NOMO-1 treated with DMSO at 0.1 percent for 48 hours (cell line): Measurements from ENCODE around the gene TMEM245.
"Not testable (repeated sequence)": the region's sequence is repeated elsewhere in the genome, so short reads cannot be mapped to it uniquely, and the experiment has no call there.

Experiments
- DNase-seq: peaks from one replicate; lab custom pipeline; 2025; ENCODE audit not compliant: unreplicated experiment; lab: John Stamatoyannopoulos, UW

TMEM245 gene

GRCh38 chr9:109133533-109133932, 13.8 kb upstream of the TMEM245 start:
- DNase-seq = no peak

DNA sequence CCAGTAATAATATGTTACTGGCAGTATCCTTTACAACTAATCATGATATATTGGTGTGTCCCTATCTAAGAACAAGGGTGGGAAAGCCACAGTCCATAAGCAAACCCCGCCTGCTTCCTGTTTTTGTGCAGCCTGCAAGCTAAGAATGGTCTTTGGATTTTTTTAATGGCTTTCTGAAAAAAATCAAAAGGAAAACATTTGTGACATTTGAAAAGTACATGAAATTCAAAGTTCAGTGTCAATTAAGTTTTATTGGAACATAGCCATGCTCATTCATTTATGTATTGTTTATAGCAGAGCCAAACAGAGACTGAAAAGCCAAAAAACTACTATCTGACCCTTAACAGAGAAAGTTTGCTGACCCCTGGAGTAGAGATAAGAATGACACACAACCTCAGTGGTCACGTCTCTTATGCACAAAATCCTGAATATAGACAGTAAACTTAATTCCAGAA, 12.8 kb upstream of the TMEM245 start:
- peak; percentile 13 for DNase-seq

GRCh38 chr9:109129470-109130197, 9.9 kb upstream of the TMEM245 start:
- no peak for DNase-seq

DNA sequence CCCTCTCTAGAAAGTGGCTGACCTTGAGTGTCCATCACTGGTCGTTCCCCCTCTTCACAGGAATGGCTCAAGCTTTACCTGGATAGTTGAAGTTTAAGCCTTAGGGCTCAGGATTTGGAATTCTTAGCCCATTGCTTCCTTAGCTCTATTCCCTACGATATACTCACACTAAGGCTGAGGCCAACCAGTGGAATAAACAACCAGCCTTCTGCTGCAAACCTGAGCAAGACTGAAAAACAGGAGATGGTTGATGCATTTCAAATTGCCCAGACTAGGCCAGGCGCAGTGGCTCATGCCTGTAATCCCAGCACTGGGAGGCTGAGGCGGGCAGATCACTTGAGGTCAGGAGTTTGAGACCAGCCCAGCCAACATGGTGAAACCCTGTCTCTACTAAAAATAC, 6.9 kb upstream of the TMEM245 start:
- DNase-seq = not testable (repeated sequence)

GRCh38 chr9:109124121-109124520, 4.4 kb upstream of the TMEM245 start:
- no peak for DNase-seq

DNA sequence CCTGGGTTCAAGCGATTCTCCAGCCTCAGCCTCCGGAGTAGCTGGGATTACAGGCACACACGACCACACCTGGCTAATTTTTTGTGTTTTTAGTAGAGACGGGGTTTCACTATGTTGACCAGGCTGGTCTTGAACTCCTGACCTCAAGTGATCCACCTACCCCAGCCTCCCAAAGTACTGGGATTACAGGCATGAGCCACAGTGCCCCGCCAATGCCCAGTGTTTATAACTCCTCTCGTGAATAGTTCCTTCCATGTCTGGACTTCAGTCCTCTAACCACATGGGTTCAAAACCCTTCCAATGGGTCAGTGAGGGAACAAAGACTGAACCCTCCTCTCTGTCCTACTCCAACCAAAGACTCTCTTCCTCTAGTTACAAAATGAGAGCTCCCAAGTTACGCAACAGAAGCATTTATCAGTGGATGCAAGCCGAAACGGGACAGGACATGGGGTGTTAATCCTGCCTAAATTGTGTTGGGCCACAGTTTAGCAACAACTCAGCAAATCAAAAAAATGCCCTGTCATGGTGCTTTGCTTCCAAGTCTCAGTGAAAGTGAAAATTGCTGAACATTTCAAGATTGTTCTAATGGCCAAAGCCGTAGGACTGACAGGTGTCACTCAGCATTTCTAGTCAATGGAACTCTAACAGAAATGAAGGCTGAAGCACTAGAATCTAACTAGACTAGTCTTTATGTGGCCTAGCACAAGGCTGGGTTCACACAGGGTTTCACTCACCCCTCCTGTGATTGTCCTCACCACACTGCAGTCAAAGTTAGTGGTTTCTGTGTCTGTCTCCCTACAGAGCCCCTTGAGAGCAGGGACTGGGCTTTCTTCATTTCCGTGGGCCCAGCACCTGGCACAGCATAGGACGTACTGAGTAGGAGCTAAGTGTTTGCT, 3.2 kb upstream of the TMEM245 start:
- DNase-seq = peak; percentile 71

DNA sequence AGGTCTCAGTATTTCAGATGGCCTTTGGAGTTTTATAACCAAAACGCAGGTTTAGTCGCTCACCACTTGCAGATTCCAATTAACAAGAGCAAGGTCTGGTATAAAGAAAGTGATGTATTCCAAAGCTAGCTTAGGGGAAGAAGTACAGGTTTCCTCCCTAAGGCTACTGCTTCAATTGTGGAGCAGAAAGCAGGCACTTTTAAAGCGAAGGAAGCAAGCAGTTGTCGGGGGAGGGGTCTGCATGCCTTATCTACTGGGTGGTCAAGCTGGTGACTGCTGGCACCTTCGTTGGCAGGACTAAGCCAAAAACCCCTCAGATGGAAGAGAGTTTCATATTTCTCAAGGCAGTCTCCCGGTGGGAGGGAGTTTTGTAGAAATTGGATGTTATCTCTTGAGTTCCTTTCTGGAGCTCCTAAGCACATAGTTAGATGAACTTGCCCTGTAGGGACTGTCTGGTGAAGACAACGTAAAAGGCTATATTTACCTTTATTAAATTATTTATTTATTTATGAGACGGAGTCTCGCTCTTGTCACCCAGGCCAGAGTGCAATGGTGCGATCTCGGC, 1.6 kb upstream of the TMEM245 start:
- DNase-seq = no peak

DNA sequence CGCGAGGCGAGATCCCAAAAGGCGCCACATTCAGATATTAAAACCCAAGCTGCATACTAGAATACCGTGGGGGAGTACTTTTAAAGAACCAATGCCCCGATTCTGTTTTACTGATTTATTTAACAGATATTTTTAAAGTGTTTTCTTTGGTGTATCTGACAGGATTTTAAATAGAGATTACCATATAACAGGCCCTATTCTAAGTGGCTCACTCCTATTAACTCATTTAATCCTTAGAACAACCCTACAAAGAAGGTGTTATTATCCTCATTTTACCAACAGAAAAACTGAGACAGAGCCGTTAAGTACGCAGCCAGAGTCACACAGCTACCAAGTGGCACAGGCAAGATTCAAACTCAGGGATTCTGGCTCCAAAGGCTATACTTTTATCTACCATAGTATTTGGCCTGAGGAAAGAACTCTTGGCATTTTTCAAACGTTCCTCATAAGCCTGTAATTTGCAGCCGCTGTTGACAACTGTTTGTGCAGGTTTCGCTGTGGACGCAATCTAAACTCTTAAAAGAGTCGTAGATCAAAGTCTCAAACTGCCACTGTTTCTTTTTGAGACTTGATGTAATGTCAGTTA, 550 bp upstream of the TMEM245 start:
- DNase-seq = no peak

DNA sequence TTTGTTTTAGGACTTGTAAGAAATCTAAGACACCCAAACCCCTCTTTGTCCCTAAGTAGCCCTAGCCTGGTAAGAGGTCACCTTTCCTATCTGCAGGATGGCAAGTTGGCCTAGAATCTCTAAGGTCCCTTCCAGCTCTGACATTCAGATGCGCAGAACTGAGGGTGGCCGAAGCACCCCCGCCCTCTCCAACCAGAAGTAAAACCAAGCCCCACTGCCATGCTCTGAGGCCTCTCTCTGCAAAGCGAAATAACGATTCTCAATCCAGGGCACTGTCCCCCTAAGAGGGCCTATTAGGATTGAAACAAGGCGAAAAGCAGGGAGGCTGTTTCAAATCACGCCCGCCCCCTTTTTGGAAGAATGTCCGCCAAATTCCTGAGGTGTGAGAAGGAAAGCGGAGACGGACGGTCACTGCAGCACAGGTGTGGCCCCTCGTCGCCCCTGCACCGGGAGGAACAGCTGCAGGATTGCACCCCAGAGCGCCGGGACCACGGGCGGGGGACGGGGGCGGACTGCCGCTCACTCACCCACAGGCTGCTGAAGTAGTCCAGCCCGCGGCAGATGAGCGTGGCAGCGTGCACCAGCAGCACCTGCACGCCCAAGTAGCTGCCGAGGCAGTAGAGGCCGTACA, 824 bp downstream of the TMEM245 start:
- DNase-seq = no peak

DNA sequence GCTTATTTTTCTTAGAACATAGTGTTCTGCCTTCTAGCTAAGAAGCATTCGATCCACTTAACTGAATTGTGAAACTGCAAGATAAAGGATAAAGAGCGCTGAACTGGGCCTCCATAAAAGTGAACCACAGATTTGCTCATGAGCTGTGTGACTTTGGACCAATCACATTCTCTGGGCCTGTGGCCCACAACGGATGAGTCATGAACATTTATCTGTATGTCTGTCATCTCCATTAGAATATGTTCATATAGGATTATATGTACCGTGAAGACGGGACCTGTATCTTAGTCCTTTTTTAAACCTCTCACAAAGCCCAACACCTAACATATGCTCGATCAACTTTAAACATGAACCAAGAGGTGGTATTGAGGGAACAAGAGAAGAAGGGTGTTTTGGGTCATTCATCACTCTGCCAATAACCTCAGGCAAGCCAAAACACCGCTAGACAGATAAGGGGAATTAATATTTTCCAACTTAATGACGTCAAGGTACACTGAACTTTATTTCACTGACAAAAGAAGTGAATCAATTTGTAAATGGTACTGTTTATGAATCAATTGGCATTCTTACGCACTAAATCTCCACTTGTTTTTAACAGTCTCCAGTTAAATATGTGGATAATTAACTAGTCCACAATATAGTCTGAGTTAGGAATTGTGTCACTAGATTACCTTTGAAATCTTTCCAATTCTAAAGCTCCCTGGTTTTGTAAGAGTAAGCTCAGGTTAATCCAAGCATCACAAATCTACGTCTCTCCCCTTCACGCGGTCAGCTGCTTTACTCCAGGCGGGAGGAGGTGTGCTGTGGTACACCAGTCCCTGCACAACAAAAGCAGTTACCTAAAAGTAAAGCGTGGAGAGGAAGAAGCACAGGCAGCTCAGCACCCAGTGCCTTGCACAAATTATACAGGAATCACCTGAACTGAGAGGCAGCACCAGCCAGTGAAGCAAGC, 1.6 kb downstream of the TMEM245 start:
- DNase-seq = peak; percentile 81

DNA sequence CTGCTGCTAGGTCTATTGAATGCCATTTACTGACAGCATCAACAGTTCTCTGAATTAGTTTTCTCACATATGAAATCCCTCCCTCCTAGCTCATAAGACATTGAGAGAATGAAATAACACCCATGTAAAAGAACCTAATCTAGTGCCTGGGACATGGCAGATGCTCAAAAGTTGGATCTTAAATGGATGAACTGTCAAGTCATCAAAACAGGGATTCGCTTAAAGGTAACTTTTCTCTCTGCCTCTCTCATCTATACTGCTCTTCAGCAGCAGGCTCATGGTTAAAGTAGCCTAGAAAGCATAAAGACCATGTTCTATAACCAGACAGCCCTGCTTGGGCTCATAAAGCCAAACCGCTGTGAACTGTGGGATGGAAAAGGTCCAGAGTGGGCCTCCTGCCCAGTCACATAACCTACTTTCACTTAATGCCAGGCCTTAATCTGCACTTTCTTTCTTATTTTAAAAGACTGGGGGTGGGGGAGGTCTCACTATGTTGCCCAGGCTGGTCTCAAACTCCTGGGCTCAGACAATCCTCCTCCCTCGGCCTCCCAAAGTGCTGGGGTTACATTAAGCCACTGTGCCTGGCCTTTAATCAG, 3.7 kb downstream of the TMEM245 start:
- no peak for DNase-seq

- DNase-seq = no peak
These were observed 5.1 kb downstream of the TMEM245 start for GRCh38 chr9:109114670-109115069.

- no peak for DNase-seq
These were observed 5.7 kb downstream of the TMEM245 start for GRCh38 chr9:109113892-109114609.

GRCh38 chr9:109113254-109113653, 6.5 kb downstream of the TMEM245 start:
- DNase-seq = no peak

DNA sequence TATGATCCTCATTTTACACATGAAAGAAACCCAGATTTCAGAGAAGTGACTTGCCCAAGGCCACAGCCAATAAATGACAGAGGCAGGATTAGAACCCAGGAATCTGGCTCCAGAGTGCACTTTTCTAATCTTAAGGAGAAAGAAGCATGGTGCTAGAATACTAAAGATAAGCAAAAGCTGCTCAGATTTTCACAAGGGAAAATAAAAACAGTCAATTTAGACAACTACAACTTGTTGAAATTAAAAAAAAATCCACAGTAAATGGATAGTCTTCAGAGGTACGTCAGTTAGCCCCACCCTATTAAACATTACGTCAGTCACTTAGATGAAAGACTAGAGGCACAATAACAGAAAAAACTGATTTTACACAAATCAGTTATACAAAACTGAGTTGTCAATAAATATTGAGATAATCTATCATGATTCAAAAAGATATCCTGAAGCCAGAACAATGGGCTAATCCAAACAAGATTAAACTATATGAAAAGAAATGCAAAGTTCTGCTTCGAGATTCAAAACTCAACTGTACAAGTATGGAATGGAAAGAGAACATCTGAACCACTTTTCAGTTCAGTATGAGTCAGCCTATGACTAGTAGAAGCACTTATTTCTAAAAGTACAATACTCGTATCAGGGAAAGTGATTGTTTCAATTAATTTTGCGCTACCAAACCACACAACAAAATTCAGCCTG, 9.3 kb downstream of the TMEM245 start:
- no peak for DNase-seq

GRCh38 chr9:109109967-109110328, 9.8 kb downstream of the TMEM245 start:
- no peak for DNase-seq

DNA sequence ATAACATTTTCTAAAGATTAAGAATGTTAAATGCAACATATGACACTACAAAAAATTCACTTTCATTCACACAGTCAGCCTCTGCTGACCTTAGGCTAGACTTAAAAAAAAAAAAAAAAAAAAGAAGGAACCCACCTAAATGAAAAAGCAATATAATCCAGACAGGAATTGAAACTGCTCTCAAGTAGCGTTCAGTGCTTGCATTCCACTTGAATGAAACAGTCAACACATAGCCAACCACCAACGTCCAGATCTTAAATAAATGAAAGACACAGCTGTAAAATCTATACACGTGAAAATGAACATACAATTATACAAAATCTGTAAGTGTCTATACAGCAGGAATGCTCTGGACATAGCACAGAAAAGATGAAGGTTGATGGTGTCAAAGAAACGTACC, 11.4 kb downstream of the TMEM245 start:
- peak; percentile 67 for DNase-seq
